ENCODE measurements around the gene WFDC8.

- TF ChIP-seq NFRKB (IDR thresholded peaks at IDR 0.05) = no peak
- TF ChIP-seq FOXK2 (IDR thresholded peaks at IDR 0.05) = no peak
- TF ChIP-seq FOXM1 (IDR thresholded peaks at IDR 0.05; ENCODE audit: borderline replicate concordance) = no peak
- no peak for TF ChIP-seq FOXA1 (IDR thresholded peaks at IDR 0.05)
- no peak for TF ChIP-seq SUZ12 (IDR thresholded peaks at IDR 0.05)
- no peak for TF ChIP-seq TARDBP (IDR thresholded peaks at IDR 0.05)
- no peak for TF ChIP-seq BHLHE40 (IDR thresholded peaks at IDR 0.05; ENCODE audit: borderline replicate concordance)
- TF ChIP-seq SP1 (IDR thresholded peaks at IDR 0.05) = no peak
- TF ChIP-seq ZNF384 (IDR thresholded peaks at IDR 0.05) = no peak
- no peak for TF ChIP-seq L3MBTL2 (conservative IDR thresholded peaks at IDR 0.05)
- no peak for TF ChIP-seq CTBP1 (IDR thresholded peaks at IDR 0.05; ENCODE audit: borderline replicate concordance)
- no peak for TF ChIP-seq HDGF (IDR thresholded peaks at IDR 0.05; ENCODE audit: borderline replicate concordance)
These were observed 14.3 kb downstream of the WFDC8 start for GRCh38 chr20:45564760-45565276.
